GM21360 (cell line): ENCODE results near the gene NDUFB6.
"Not testable (repeated sequence)": the region's sequence is repeated elsewhere in the genome, so short reads cannot be mapped to it uniquely, and the experiment has no call there.

ENCODE experiments used
- ATAC-seq: cut with Tn5 transposase; IDR thresholded peaks from one replicate; pipeline ENCODE4 v1.9.1; 2021; ENCODE audit warnings: mild to moderate bottlenecking, moderate library complexity; ENCODE audit not compliant: unreplicated experiment

Gene NDUFB6

GRCh38 chr9:32524892-32525708 lies 47.9 kb downstream of the NDUFB6 start:
- peak; percentile 15 for ATAC-seq

DNA sequence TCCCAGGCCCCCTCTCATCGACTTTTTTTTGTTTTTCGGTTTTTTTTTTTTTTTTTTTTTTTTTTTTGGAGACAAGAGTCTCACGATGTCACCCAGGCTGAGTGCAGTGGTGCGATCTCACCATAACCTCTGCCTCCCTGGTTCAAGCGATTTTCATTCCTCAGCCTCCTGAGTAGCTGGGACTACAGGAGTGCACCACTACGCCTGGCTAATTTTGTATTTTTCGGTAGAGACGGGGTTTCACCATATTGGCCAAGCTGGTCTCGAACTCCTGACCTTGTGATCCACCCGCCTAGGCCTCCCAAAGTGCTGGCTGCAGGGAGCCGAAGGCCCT lies 48.4 kb downstream of the NDUFB6 start:
- not testable (repeated sequence) for ATAC-seq

GRCh38 chr9:32523910-32524309 lies 49.0 kb downstream of the NDUFB6 start:
- ATAC-seq, result no peak

DNA sequence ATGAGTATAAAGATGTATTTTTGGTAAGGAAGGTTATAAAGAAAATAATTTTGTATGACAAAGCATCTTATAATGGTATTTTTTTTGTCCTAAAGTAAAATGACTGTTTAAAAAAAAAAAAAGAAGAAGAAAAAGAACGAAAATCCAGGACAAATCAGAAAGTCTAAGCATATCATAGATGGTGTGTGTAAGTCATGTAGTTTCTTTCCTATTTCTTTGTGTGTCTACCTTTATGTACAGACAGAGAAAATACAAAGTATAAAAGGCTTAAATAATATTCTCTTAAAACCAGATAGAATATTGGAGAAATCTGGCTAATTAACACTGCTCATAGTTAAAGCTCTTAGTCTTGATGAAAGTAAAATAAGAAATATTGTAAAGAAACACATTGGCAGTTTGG lies 54.7 kb downstream of the NDUFB6 start:
- ATAC-seq, result no peak

GRCh38 chr9:32516241-32516640 lies 56.7 kb downstream of the NDUFB6 start:
- no peak for ATAC-seq

DNA sequence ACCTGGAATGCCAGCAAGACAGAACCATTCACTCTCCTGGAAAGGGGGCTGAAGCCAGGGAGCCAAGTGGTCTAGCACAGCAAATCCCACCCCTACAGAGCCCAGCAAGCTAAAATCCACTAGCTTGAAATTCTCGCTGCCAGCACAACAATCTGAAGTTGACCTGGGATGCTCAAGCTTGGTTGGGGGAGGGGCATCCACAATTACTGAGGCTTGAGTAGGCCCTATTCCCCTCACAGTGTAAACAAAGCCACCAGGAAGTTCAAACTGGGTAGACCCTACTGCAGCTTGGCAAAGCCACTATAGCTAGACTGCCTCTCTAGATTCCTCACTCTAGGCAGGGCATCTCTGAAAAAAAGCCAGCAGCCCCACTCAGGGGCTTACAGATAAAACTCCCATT lies 64.2 kb downstream of the NDUFB6 start:
- no peak for ATAC-seq

- ATAC-seq, result no peak
Observed at GRCh38 chr9:32503008-32503407, 70.0 kb downstream of the NDUFB6 start.
